Pulmonary artery endothelial cell (primary cell): Measurements from ENCODE around the gene PROKR1. TPM values are rescaled to one million over a fixed set of nuclear protein-coding genes. Genes with fewer than 3 reads are reported as not detected.
"Not testable (repeated sequence)": the region's sequence is repeated elsewhere in the genome, so short reads cannot be mapped to it uniquely, and the experiment has no call there.

ENCODE experiments used
- DNase-seq: peaks from one replicate; pipeline ENCODE4 v3.0.0-alpha.2; 2011; ENCODE audit warnings: low read depth, low spot score
- total RNA-seq: library from RNA; depleted of rRNA; stranded (reverse); fragments of >200 nt; gene quantifications from 2 replicates; pipeline ENCODE4 v1.2.3, GENCODE V29; 2014

PROKR1 gene
- total RNA-seq, 1 donor from 2014 or later = not detected

DNA sequence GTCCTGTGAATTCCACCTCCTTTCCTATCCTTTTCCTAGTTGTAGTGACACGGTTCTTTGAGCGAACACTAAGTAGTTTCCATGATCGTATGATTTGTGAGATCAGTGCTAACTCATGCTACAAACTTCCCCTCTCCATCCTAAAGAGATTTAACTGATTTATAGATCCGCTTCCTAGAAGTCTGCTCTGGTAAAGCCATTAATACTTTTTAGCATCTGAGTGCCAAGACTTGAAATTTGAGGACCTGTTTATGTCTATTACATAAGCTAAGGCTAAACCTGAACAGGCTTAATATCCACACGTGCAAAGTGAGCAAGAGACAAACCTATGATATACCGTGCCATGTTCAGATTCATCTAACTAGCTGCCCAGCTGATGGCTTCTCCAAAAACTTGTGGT, 14.9 kb downstream of the PROKR1 start:
- no peak for DNase-seq

- no peak for DNase-seq
These were observed 15.7 kb downstream of the PROKR1 start for GRCh38 chr2:68659081-68659480.

- no peak for DNase-seq
These were observed 17.3 kb downstream of the PROKR1 start for GRCh38 chr2:68660658-68661057.

- DNase-seq = no peak
These were observed 19.1 kb downstream of the PROKR1 start for GRCh38 chr2:68662466-68662865.

- DNase-seq = no peak
These were observed 20.2 kb downstream of the PROKR1 start for GRCh38 chr2:68663371-68664156.

DNA sequence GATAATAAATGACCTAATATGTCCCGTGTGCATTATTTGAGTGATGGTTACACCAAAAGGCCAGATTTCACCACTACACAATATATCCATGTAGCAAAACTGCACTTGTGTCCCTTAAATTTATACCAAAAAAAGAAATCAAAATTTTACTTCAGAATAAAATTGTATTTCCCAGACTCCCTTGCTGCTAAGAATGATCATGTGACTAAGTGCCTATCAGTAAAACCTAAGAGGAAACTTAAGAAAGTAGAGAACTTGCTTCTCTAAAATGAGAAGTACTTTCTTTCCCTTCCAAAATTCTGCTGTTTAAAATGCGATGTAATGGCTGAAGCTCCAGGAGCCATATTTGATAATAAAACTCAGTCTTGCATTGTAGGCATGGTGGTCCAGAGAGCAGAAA, 24.0 kb downstream of the PROKR1 start:
- no peak for DNase-seq

DNA sequence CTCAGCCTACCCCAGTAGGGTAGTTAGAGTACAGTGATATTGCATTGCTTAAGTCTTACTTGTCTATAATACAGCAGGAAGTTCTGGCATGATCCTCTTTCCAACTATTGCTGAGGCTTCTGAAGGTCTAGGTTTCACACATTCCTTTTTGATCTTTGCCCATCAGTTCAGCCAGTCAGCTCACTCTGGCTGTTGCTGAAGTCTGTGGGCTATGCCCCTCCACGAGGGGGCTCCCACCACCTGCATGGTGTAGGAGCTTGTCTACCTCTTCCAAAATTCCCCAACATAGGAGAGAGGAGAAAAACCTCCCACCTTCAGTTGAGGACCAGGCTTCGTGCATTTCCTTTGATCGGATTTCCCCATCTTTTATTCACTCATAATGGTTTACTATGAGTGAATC, 26.3 kb downstream of the PROKR1 start:
- no peak for DNase-seq

- no peak for DNase-seq
These were observed 28.6 kb downstream of the PROKR1 start for GRCh38 chr2:68671961-68672360.

DNA sequence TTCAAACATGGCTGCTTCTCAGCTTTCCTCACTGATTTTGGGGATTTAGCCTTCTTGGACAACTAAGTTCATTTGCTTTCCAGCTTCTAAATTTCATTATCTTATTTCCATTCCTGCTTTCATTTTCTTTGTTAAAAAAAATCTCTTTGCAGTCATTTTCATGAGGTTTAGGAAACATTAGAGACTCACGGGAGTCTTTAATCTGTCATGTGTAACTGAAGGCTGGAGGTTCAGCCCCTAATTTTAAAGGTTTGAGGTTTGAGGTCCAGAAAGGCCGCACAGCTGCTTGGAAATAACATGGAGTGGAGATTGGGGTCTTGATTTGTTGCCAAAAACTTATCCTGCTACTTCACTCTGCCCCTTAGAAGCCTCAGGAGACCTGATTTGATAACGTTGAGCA, 30.3 kb downstream of the PROKR1 start:
- no peak for DNase-seq

DNA sequence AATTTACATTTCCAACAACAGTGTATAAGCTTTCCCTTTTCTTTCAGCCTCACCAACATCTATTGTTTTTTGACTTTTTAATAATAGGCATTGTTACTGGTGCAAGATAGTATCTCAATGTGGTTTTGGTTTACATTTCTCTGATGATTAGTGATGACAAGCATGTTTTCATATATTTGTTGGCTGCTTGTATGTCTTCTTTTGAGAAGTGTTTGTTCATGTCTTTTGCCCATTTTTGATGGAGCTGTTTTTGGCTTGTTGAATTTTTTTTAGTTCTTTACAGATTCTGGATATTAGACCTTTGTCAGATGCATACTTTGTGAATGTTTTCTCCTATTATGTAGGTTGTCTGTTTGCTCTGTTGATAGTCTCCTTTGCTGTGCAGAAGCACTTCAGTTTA, 32.1 kb downstream of the PROKR1 start:
- DNase-seq = no peak

GRCh38 chr2:68677837-68678236, 34.5 kb downstream of the PROKR1 start:
- not testable (repeated sequence) for DNase-seq

DNA sequence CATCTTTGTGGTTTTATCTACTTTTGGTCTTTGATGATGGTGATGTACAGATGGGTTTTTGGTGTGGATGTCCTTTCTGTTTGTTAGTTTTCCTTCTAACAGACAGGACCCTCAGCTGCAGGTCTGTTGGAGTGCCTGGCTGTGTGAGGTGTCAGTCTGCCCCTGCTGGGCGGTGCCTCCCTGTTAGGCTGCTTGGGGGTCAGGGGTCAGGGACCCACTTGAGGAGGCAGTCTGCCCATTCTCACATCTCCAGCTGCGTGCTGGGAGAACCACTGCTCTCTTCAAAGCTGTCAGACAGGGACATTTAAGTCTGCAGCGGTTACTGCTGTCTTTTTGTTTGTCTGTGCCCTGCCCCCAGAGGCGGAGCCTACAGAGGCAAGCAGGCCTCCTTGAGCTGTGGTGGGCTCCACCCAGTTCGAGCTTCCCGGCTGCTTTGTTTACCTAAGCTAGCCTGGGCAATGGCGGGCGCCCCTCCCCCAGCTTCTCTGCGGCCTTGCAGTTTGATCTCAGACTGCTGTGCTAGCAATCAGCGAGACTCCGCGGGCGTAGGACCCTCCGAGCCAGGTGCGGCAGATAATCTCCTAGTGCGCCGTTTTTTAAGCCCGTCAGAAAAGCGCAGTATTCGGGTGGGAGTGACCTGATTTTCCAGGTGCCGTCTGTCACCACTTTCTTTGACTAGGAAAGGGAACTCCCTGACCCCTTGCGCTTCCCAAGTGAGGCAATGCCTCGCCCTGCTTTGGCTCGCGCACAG, 36.0 kb downstream of the PROKR1 start:
- not testable (repeated sequence) for DNase-seq

- DNase-seq = not testable (repeated sequence)
These were observed 36.5 kb downstream of the PROKR1 start for GRCh38 chr2:68679917-68680267.

- no peak for DNase-seq
These were observed 40.8 kb downstream of the PROKR1 start for GRCh38 chr2:68684197-68684596.

DNA sequence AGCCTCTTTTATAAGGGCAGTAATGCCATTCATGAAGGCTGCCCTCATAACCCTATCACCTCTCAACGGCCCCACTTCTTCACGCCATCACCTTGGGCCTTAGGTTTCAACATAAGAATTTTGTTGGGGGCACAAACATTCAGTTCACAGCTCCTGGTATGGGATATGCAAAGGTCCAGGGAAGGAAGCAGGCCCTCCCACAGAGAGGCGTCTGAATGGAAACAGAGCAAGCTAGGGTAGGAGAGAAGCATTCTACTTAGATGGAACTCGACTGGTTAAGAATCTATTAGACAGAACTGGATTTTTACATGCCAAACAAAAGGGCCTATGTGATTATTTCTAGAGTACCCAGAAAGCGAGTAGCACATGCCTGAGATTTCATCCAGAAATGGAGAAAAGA, 42.8 kb downstream of the PROKR1 start:
- DNase-seq = no peak

DNA sequence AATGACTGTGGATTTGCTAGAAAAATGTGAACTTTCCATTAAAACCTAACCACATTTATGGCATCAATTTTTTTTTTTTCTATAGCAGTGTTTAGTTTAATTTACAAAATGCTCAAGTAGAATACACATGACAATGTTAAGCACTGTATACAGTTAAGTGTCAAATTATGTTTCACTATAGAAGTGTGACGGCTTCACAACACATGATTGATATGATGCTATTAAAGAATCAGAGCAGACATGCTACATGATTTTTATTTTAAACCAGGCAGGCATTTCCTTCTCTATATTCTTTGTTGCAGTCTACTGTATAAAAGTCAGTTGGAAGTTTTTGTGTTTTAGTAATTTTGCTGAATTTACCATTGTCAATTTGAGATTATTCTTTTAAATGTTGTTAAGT, 43.6 kb downstream of the PROKR1 start:
- no peak for DNase-seq

DNA sequence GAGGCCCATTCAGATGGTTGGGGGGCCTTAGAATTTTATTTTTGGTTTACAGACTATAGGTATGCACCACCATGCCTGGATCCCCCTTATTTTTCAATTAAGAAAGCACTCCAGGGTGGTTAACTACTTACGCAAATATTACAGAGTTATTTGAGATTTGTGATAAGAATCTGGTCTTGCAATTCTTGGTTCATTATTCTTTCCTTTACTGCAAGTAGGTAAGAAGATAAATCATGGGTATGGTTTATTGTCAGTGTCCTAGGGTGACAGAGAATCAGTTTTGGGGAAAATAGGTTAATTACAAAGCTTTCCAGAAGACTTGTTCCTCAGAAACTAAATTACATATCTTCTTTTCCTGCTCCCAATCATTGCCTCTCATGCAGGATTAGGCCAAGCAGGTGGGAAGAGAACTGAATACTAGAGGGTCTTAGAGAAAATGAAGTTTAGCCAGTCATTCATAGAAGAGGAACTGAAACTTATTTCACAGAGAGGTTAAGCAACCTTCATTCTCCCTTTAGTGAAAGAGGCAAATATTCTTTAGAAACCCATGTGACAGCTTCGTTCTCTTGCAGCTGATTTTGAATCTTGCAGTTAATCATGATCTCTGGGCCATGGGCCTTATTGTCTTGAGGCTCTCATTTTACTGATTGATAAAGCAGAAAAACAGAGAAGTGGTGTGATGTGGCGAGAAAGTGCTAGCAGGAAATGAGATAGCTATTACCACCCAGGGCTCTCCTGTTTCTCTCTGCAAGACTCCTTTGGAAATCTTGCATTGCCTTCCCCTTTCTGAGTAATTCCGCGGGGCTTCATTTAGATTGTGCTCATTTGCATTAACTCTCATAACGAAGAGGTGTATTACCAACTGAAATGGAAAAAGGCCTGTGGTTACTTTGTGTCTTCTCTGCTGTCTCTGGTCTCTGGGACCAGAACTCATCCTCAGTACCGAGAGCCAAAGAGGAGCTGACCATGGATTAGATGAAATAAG, 46.5 kb downstream of the PROKR1 start:
- no peak for DNase-seq

- no peak for DNase-seq
These were observed 47.5 kb downstream of the PROKR1 start for GRCh38 chr2:68690851-68691250.

DNA sequence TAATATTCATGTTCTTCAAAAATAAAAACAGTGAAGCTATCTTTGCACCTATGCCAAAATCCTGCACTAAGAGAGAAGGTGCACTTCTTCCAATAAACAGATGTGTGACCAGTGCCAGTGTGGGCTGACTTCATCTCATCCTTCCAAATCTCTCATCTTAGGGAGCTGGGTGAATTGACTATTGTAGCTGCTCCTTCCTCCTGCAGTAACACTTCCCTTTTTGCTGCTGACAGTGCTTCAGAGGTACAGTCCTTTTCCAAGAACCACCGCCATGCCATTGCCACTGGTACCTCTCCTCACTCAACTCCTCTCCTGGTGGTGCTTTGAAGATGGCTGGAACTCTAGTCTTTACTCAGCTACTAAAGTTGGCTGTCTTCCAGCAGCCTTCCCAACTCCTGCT, 49.1 kb downstream of the PROKR1 start:
- no peak for DNase-seq

DNA sequence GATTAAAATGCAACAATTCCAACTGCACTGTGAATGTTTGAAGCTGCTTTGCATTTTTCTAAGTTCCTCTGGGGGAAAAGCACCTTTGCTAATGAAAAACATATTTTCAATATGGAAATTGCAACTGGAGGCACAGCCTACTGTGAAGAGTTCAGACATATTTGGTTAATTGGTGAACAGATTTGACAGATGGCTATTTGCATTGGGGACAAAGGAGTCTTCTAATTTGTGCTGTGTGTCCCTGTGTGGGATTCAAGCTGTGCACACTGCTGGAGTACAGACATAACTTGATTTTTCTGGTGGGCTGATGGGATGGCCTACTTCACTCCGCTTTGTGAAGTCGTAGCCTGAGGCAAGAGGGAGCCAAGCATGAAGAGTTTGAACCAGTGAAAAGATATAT, 50.6 kb downstream of the PROKR1 start:
- no peak for DNase-seq

GRCh38 chr2:68695971-68696370, 52.6 kb downstream of the PROKR1 start:
- DNase-seq = no peak

DNA sequence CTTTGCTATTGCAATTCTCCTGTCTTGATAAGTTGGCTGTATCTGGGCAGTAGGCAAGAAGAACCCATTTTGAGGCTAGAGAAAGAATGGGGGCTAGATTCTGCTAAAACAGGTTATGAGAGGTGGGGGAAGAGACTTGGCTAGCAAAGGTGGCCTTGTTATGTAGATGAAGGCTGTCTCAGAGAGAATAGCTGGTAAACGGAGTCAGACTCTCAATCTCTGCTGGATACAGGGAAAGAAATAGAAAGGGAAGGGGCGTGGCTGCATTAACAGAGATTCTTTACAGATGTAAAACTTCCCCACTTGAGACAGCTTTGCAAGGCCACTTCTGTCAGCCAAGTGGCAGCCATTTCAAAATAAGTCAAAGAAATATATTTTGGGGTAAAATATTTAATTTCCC, 53.2 kb downstream of the PROKR1 start:
- no peak for DNase-seq
